ENCODE results near the gene TMEM164.

The TMEM164 gene

DNA sequence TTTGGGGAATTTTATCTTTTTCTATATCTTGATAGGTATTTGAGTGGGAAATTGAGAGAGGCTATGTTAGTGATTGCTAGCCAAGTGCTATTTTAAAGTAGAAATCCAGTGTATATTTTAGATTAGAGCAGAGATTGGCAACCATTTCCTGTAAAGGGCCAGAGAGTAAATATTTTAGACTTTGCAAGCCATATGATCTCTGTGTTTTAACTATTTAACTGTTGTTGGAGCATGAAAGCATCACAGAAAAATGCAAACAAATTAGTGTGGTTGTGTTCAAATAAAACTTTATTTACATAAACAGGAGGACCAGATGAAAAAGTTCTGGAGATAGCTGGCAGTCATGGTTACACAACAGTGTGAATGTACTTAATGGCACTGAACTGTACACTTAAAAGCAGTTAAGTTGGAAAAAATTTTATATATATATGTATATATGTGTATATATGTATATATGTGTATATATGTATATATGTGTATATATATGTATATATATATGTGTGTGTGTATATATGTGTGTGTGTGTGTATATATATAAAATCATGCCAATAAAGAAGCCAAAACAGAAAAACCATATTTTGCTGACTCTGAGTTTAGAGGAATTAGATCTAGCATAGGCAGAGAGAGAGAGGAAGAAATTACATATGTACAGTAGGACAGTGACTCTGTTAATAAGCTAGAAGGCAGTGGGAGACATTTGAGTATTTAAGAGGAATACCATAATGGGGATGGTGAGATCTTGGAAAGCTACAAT is 83.4 kb downstream of the TMEM164 start:
- no peak for DNase-seq

DNA sequence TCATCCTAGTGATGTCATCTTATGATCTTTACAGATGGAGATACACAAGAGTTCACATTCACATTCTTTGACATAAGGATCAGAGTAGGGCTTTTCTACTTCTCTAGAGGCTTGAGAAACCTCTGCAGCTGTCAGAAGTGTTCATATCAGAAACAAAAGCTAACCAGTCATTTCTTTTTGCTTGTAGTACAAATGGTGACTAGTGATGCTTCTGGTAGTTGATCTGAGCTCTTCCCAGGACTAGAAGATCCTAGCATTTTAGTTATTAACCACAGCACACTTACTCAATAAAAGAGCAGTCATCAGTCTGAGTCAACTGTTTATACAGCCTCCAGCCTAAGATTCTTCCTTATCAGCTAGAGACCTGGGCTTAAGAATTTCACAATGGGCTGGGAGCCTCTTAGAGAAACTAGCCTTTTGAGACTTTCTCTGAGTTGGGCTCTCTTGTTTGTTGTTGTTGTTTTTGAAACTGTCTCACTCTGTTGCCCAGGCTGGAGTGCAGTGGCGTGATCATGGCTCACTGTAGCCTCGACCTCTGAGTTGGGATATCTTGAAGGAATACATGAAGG is 84.1 kb downstream of the TMEM164 start:
- no peak for DNase-seq

DNA sequence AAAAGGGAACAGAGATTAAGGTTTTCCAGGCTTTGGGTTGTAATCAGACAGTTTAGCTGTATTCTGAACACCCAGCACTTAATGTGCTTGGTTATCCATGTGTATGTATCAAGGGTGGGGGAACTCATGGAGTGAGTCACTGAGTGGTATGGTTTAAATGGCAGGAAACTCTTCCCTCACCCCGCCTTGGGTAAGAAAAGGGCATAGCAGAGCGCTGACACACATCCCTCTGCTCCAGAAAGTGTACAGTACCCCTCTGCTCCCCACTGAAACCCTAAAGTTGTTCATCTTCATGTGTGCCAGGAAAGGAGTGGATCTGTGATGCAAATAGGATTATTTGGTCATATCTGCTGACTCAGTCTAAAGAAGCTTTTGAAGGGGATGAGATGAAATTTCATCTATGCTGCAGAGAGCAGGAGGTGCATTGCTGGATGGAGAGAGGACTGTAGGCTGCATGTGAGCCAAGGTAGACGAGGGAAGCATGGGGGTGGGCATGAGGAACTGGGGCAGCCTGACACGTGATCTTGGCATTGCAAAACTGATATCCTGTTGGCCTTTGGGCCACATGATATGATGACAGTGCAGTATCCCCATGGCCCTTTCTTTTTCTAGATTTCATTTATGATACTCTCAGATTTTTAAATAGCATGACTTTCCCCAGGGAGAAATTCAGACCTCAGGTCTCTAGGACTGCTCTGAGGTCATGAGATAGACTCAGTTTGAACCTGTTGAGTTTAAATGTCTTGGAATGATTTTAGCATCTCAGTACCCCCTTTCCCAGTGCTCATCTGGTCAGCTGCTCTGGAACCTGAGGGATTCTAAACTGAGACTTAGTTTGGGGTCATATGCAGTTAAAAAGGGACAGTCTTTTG is 84.8 kb downstream of the TMEM164 start:
- no peak for DNase-seq

GRCh38 chrX:110089656-110090403 is 86.9 kb downstream of the TMEM164 start:
- no peak for DNase-seq

GRCh38 chrX:110097920-110098319 is 95.0 kb downstream of the TMEM164 start:
- DNase-seq: no peak

DNA sequence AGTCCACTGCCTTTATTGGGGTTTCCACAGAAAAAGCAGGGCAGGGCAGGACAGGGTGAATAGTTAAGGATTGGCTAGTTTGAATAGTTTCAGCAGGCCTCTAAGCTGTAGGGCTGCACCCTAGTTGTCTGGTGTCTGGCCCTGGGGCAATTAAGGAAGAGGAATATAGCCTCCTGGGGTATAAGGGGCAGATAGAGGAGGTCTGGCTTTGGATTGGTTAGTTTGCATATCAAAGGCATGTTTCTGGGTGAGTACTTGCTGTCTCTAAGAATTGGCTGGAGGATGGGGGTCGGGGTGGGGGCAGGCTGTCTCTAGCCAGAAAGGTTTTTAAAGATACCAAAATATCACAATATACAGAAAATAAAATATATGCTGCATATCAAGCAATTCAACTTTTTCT is 100.4 kb downstream of the TMEM164 start:
- no peak for DNase-seq

- no peak for DNase-seq
Measured at GRCh38 chrX:110104078-110104477, 101.2 kb downstream of the TMEM164 start.

DNA sequence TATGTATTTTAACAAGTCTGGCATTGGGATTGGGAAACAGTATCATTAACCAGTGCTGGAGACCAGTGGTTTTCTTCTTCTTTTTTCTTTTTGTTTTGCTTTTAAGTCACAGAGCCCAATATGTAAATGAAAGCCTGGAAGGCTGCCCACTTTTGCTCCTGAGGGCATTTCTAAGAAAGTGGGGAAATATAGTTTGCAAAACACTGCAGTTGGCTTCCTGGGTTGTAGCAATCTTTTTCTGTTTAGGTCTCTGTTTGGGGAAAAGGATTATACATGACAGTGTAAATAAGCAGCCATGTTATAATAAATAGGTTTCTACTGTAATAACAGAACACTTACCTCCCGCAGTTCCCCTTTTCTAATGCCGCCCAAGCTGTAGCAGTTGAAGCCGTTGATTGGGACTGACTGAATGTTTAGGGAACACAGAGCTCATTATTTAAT is 105.5 kb downstream of the TMEM164 start:
- no peak for DNase-seq

DNA sequence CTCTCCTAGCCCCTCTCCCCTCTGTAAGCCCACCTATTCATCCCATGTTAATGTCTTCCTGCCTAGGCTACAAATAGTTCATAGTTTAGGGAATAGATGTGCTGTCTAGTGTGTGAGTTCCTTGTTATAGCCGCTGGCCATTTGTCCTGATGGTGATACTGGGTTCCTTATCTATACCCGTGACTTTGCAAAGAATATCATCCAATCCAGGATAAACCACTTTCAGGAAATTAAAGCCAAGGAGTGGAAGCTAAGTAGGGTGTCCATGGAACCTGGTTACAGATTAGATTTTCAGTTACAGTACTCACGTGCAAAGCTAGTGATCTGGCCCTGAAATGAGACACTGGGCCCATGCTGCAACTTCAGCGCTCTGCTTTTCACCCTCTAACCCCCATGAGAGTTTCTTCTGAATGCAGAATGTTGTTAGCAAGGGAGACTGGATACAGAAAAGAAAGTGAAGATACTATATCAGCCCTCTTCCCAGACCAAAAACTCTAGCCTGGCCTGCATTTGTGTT is 111.4 kb downstream of the TMEM164 start:
- DNase-seq: no peak

DNA sequence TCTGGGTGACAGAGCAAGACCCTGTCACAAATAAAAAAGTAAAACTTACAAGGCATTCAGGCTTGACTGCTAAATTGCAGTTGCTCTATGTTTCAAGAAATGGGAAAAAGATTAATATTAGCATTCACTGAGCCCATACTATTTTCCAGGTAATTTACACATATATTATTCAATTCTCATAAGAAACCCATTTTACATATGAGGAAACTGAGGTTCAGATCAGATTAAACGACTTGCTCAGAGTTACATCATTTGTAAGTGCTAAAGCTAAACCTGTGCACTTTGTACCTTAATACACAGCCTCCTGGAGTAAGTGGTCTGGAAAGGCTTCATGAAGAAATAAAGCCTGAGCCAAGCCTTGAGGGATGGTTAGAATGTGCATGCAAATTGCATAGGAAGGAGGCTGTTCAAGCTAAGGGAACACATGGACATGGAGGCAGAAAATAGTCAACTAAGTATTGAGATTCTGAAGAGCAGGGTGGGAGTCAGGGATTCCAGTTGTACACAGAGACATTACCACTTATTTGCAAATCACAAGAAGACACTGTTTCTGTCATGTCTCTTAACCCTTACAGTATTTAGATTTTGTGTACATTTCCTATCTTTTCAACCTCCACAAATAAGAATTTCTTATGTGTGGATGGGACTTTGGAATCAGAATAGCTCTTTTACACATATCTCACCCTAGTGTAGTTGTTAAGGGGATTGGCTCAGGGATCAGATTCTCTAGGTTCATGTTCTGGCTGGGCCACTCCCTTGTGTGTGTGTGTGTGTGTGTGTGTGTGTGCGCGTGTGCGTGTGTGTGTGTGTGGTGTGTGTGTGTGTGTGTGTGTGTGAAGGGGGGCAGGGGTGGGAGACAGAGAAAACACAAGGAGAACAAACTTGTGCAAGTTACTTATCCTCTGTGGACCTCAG is 113.4 kb downstream of the TMEM164 start:
- DNase-seq: no peak

GRCh38 chrX:110118530-110118929 is 115.6 kb downstream of the TMEM164 start:
- DNase-seq: no peak

DNA sequence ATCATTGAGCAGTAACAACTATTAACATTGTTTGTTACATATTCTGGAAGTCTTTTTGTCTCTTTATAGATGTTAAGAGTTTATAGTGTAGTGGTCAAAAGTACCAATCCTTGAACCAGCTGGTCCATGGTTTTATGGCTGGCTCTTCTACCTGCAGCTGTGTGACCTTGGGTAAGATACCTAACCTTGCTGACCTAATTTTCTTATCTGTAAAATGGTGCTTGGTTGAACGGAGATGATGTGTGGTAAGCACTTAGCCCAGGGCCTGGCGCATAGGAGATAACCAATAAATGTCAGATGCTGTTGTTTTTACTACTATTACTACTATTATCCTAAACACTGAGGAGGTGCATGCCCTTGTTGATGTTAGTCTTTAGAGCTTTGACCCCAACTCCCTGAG is 116.6 kb downstream of the TMEM164 start:
- DNase-seq: no peak

DNA sequence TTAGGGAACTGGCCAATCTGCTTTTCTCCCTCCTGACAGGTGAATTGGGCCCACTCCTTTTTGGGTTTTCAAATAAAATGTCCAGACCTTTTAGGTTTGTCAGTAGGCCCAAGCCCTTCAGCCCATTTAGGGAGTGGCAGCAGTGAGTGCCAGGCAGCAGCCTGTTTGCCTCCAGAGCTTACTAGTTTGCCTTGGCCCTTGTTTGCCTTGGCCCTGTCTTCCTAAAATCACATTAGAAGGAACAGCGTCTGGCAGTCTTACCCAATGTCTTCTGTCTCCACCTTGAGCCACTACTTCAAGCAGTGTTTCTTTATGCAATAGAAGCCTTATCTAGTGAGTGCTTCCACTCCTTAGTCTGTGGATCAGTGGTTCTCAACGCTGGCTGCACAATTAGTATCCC is 117.1 kb downstream of the TMEM164 start:
- DNase-seq: no peak

GRCh38 chrX:110123331-110123782 is 120.4 kb downstream of the TMEM164 start:
- no peak for DNase-seq

- peak; percentile 26 for DNase-seq
Measured at GRCh38 chrX:110125446-110126162, 122.7 kb downstream of the TMEM164 start.

DNA sequence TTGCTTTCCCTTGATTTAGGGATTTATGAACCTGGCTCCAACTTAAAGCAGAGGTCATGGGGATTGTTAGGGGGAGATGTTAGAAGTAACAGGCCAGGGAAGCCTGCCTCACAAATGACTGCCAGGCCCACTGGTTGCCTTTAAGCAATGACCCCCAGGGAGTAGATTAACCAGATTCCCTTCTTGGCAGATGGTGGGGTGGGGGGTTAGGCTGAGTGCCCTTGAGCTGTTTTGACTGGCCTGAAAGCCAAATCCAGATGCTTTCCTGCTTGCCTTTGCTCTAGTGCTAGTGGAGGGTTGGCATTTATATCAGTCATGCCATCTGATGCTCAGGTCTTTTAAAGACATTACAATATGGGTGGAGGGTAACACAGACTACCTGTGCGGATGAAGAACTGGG is 128.1 kb downstream of the TMEM164 start:
- DNase-seq: no peak

DNA sequence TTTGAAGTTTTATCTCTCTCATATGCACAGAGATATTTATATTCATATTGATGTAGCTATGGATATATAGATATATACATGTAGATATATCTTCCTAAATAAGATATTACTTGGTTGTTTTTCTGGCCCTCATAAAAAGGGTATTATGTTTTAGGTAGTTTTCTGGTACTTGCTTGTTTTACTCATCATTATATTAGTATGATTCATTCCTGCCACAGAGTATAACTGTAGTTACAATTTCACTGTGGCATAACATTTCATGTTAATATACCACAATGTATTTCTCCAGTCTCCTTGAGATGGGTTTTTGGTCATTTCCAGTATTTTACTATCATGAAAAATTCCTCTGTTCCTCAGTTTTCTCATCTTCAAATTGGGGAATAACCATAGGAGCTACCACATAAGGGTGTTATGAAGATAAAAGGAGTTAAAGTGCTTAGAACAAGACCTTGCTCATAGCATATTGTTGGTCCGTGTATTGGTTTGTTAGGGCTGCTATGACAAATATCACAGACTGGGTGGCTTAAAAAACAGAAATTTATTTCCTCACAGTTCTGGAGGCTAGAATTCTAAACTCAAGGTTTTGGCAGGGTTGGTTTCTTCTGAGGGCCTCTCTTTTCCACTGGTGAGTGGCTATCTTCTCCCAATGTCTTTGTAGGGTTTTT is 129.7 kb downstream of the TMEM164 start:
- no peak for DNase-seq

DNA sequence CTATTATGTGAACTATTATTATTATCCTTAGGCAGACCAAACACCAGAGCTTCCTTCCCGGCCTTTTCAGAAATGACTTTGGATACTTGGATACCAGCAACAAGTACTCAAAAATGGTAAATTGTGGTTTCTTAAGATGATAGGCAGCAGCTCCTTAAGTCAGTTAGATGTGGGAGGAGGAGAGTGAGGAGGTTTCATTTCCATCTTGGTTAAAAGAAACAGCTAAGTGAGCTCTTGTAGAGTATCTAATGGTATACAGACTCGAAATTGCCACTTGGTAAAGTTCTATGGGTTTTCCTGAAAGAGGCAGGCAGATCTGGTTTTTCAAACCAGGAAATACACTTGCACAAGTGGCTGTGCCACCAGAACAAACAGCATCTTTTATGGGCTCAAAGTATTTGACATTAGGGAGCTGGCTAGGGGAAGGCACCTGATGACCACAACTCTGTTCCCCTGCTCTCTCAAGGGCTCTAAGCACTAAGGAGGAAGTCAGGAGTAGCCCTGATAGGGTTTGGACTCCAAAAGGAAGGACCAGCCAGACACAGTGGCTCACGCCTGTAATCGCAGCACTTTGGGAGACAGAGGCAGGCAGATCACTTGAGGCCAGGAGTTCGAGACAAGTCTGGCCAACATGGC is 130.9 kb downstream of the TMEM164 start:
- no peak for DNase-seq

- DNase-seq: no peak
Measured at GRCh38 chrX:110135618-110136017, 132.7 kb downstream of the TMEM164 start.

DNA sequence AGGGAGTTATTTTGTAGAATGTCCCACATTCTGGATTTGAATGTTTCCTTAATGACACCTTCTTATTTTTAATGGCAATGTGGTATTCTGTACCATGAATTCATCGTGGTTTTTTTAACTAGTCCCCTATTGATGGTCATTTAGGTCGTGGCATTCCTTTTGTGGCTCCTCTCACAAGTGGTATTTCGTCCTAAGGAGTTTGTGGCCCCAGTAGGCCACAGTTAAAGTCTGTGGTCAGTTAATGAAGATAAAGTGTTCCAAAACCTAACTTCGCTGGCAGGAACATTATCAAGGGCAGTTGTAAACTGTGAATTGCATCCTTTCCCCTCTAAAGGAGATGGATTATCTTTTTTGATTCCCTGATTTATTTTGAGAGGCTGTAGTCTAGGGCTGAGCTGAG is 133.2 kb downstream of the TMEM164 start:
- DNase-seq: no peak
